Measurements from ENCODE around the gene CFAP61.
"Not testable (repeated sequence)": the region's sequence is repeated elsewhere in the genome, so short reads cannot be mapped to it uniquely, and the experiment has no call there.

CFAP61 gene

GRCh38 chr20:20094410-20094809 lies 42.1 kb downstream of the CFAP61 start:
- no peak for DNase-seq

GRCh38 chr20:20095114-20095872 lies 43.0 kb downstream of the CFAP61 start:
- no peak for DNase-seq

- no peak for DNase-seq
Observed at GRCh38 chr20:20096421-20096820, 44.1 kb downstream of the CFAP61 start.

- no peak for DNase-seq
Observed at GRCh38 chr20:20100881-20101280, 48.5 kb downstream of the CFAP61 start.

- no peak for DNase-seq
Observed at GRCh38 chr20:20102163-20102562, 49.8 kb downstream of the CFAP61 start.

GRCh38 chr20:20102716-20103258 lies 50.5 kb downstream of the CFAP61 start:
- DNase-seq: no peak

GRCh38 chr20:20103486-20103885 lies 51.2 kb downstream of the CFAP61 start:
- no peak for DNase-seq

- DNase-seq: not testable (repeated sequence)
Observed at GRCh38 chr20:20123187-20123586, 70.9 kb downstream of the CFAP61 start.

- no peak for DNase-seq
Observed at GRCh38 chr20:20130399-20130798, 78.1 kb downstream of the CFAP61 start.

GRCh38 chr20:20134941-20135575 lies 82.7 kb downstream of the CFAP61 start:
- DNase-seq: no peak

- no peak for DNase-seq
Observed at GRCh38 chr20:20136313-20136712, 84.0 kb downstream of the CFAP61 start.

- no peak for DNase-seq
Observed at GRCh38 chr20:20137851-20138250, 85.5 kb downstream of the CFAP61 start.

- DNase-seq: no peak
Observed at GRCh38 chr20:20138301-20139064, 86.2 kb downstream of the CFAP61 start.

GRCh38 chr20:20139403-20139802 lies 87.1 kb downstream of the CFAP61 start:
- no peak for DNase-seq

GRCh38 chr20:20143165-20143564 lies 90.8 kb downstream of the CFAP61 start:
- no peak for DNase-seq

GRCh38 chr20:20143646-20144045 lies 91.3 kb downstream of the CFAP61 start:
- DNase-seq: no peak

GRCh38 chr20:20148779-20149178 lies 96.4 kb downstream of the CFAP61 start:
- DNase-seq: no peak

- no peak for DNase-seq
Observed at GRCh38 chr20:20150241-20150640, 97.9 kb downstream of the CFAP61 start.

GRCh38 chr20:20160520-20160919 lies 108.2 kb downstream of the CFAP61 start:
- DNase-seq: no peak

- no peak for DNase-seq
Observed at GRCh38 chr20:20161611-20162010, 109.3 kb downstream of the CFAP61 start.

- DNase-seq: no peak
Observed at GRCh38 chr20:20167698-20168097, 115.4 kb downstream of the CFAP61 start.

GRCh38 chr20:20173254-20173653 lies 120.9 kb downstream of the CFAP61 start:
- DNase-seq: no peak

- no peak for DNase-seq
Observed at GRCh38 chr20:20174089-20174835, 121.9 kb downstream of the CFAP61 start.

Data from CD4-positive, alpha-beta T cell treated with Interleukin-6 for 4 hours (primary cell).